ENCODE measurements around the gene SH3RF1.
"Not testable (repeated sequence)": the region's sequence is repeated elsewhere in the genome, so short reads cannot be mapped to it uniquely, and the experiment has no call there.

The SH3RF1 gene

DNA sequence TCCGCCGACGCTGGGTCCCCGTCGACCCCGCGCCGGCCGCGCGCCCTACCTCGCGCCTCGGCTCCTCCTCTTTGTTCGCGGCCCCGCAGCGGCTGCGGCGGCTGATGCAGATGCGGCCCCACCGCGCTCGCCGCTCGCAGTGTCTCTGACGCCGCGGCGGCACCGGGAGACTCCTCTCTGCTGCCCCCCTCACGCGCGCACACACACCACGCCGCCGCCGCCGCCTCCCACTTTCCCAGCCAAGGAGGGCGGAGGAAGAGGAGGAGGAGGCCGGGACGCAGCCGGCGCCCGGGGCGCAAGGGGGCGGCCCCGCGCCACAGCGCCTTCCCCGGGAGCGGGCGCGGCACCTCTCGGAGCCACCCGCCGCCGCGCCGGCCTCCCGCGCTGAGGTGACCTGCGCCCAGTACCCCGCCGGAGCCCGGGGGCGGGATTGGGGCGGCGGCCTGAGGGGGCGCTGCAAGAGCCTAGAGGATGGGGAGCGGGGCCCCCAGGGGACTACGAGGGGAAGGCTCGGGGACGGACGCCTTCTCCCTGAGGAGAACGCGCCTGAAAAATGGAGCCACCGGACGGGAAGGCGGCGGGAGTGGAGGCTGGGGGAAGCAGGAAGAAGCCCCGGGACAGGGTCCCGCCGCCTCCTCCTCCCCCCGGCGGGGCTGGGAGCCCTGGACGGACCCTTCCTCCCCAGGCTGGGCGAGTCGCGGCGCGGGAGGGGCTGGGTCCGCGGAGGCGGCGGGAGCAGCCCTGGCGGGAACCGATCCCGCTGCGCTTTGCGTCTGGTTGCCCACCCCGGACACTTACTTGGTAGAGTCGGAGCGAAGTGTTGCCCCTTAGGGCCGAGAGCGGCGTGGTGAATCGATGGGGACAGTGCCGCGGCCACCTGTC lies at the start of gene SH3RF1:
TSS of gene SH3RF1 (minus strand) at position 147 of the 882 bp plus-strand sequence. CDS start 1,744 bp downstream, outside the sequence.
- no peak for DNase-seq

DNA sequence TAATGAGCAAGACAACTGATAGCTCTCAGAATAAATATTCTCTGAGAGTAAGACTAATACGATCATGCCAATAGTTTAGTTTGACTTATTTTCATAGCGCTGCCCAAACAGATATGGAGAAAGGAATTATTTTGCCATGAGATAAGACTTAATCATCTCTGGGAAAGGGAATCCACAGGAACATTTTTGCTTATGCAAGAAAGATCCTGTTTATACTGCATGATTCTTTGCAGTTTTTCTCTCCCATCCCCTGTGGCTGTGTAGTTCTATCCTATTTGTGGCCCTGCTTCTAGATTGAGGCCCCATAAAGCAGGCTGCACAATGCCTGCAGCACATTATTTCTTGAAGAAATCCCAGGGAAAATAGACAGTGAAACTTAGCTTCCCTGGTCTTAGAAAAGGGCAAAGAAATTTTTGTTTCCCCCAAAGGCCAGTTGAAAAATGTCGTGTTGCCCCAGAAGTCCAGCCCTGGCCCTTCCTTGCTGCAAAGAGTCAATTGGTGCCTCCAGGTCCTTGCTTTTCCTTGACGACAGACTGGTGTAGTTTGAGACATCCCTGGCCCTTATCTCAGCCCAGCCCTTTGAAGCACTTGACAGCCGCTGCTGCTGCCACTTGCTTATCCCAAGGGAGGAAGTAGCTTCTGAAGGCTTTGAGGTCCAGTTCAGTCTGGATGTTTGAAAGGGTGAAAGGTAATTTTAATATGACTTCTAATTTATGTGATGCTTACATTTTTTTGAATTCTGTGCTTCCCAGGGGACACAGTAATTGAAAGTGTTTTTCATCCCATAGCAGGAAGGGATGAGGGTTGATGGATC lies 45.0 kb upstream of the SH3RF1 start:
- DNase-seq: no peak

DNA sequence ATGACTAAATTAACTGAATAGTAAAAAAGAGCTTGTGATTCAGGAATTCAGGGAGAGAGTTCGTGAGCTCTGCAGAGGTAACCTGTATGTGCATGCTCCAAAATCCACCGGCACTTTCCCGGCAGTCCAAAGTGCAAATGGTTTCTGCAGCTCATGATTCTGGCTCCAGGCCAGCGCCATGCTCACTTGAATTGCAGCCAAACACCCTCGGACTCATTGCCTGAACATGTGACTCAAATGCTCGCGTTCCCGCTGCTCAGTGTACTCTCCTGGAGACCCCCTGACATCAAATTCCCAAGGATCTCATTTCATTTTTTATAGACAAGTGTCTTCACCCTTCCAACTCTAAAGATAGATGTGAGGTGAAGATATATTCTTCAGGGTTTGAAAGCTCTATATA lies 44.1 kb upstream of the SH3RF1 start:
- DNase-seq: no peak

DNA sequence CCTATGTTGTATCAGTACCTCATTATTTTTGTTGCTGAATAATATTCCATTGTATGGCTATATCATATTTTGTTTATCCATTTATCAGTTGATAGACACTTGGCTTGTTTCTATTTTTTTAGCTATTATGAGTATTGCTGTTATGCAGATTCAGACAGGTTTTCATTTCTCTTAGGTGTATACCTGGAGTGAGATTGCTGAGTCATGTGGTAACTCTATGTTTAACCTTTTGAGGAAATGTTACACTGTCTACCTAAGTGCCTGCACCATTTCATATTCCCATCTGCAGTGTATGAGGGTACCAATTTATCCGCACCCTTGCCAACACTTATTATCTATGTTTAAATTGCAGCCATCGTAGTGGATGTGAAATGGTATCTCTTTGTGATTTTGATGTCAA lies 43.0 kb upstream of the SH3RF1 start:
- DNase-seq: no peak

DNA sequence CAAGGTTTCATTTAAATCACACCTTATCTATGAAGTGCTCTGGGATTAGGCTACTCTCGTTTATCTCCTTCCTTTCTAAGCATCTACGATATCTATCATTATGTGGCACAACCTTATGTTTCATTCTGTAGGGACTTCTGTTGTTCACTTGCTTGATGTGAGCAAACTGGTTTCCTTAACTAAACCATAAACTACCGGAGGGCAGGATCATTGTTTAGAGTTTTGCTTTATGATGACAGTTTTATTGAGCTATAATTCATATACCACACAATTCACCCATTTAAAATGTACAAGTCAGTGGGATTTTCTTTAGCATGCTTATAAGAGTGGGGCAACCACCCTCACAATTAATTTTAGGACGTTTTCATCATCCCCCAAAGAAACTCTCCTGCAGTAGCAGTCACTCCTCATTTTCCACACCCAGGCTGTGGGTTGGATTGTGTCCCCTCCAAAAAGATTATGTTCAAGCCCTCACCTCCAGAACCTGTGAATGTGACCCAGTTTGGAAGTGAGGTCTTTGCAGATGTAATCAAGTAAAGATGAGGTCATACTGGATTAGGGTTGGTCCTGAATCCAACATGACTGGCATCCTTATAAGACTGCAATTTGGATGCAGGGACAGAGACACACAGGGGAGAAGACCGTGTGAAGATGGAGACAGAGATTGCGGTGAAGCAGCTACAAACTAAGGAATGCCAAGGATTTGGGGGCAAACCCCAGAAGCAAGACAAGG lies 42.1 kb upstream of the SH3RF1 start:
- no peak for DNase-seq

DNA sequence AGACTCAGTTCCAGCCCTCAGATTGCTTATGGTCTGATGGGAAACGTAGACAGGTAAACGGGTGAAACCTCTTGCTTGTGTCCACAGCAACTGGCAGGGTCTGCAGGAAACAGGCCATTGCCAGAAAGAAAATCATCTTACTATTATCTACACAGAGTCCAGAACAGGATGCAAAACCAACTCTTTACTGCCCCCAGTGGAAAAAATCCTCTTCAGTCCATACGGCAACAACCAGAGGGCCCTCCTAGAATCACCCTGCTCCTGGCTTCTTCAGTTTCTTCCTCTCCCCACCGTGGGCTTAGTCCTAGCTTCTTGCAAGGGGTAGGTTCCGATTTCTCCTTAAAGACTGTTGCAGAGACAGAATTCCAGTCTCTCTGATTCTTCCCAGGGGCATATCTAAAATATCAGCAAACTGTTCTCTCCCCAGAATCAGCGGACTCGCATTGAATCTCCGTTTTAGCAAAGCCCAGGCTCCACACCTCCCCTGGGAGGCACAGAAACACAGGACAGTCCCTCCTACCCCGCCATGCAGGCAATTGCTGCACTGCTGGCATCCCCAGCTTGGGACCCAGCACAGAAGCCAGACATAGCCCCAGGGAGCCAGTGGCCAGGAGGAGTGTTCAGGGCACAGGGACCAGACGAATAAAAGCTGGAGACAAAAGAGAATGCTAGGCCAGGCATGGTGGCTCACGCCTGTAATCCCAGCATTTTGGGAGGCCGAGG lies 41.0 kb upstream of the SH3RF1 start:
- no peak for DNase-seq

DNA sequence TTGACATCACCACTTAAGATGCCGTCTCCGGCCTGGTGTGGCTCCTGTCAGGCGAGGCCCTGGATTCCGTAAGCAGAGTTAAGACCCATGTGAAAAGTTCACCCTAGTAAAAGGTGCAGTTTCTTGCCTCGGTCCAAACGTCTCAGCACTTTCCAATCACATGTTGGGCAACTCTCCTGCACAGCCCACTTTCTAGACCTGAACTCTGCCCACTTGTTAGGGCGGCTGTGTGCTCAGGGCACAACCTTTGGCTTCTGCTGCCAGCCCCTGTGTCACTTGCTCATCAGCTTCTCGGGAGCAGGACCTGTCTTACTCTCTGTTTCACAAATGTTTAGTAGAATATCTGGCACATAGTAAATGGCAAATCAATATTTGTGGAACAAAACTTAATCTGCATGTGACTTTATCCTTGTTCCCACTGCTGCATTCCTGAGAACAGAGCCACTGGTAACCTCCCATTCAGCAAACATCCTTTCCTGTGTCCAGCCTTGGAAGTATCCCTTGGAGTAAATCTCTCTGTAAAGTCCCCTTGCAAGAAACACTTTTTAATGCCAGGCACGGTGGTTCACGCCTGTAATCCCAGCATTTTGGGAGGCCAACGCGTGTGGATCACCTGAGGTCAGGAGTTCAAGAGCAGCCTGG lies 38.7 kb upstream of the SH3RF1 start:
- DNase-seq: no peak

DNA sequence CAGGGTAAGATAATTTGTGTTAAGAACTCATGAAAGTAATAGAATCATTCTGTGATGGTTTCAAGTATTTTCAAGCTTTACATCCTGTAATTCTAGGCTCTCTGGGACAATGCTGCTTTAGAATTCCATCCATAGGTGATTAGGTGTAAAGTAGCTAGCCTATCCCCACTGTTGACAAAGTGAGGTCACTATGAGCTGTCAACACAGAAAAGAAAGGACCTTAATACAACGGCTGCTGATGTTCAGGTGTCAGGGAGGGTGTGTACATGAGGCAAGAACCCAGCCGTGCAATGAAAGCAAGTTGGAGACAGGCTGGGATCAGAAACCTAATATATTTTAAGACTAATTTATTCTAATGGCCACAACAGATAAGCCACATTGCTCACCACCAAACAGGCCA lies 36.8 kb upstream of the SH3RF1 start:
- no peak for DNase-seq

DNA sequence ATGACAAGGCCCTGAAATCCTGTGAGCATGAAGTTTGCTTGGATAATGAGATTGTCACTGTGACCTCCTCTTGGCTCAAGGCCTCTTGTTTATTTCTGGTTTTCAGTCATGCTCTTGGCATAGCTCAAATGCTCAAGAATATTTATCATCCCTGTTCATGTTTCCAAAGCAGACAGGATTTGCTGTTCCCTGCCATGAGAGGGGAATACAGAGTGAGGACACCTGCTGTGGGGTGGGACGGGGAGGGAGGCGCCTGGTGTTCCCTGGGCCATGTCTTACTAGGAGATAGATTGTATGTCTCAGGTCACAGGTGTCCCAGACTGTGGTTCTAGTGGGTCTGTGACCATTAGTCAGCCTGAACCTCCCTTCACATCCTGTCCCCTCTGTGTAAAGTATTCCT lies 34.9 kb upstream of the SH3RF1 start:
- DNase-seq: no peak

DNA sequence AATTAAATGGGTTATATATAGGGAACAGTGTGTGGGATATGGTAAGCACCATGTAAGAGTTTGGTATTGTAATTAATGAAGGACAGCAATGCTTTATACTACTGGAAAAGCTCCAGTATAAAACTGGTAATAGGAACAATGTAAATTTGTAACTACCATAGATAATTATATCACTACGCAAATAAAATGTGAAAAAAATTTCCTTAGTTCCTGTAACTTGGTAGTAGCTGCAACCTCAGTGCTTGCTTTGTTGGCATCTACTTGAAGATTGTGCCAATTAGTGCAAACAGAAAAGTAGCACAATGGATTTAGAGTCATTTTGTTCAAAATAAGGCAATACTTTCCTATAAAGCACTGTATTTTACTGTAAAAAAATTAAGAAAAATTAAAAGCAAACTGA lies 34.4 kb upstream of the SH3RF1 start:
- DNase-seq: no peak

DNA sequence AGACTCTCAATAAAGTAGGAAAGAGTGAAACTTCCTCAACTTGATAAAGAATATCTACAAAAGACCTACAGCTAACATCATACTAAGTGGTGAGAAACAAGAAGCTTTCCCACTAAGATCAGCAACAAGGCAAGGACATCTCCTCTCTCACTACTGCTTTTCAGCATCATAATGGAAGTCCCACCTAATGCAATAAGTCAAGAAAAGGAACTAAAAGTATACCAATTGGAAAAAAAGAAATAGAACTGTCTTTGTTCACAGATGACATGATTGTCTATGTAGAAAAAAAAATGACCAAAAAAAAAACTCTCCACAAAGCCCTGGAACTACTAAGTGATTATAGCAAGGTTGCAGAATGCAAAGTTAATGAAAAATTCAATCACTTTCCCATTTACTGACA lies 25.1 kb upstream of the SH3RF1 start:
- no peak for DNase-seq

DNA sequence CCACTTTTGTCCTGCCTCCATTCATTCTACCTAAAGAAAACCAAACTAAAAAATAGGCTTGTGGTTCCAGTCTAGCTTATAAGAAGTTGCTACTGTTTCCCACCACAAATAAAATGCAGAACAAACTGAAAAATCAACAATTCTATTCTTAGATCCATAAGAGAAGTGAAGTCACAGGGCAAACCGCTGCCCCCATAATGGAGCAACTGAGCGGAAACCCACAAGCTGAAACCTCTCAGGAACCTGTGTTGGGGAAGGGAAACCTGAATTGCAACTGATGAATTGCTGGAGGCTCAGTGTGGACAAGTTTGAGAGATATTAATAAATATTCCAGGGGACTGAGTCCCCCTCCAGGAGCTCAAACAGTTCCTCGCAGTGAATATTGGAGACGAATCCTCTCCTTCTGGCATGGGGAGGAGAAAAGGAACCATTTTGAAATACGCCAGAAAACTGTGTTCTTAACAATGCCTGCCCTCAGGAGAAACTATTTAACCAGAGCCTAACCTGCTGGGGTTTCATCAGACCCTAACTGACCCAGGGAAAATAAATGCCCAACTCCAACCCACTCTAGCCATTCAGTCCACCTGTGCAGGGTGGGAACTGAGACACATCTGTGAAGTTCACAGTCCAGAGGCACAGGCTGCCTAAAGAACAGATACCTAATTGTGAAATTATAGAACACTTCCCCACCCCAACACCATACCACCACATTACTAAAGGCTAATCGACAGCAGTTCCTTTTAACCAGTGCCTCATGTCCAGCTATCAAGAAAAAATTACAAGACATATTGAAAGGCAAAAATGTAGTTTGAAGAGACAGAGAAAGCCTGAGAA lies 22.8 kb upstream of the SH3RF1 start:
- no peak for DNase-seq

DNA sequence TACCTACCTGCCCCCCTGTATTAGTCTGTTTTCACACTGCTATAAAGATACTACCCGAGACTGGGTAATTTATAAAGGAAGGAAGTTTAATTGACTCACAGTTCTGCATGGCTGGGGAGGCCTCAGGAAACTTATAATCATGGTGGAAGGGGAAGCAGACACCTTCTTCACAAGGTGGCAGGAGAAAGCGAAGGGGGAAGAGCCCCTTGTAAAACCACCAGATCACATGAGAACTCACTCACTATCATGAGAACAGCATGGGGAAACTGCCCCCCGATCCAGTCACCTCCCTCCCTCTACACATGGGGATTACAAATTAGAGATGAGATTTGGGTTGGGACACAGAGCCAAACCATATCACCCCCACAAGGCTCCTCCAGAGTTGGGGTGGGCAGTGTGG lies 17.2 kb upstream of the SH3RF1 start:
- DNase-seq: not testable (repeated sequence)

DNA sequence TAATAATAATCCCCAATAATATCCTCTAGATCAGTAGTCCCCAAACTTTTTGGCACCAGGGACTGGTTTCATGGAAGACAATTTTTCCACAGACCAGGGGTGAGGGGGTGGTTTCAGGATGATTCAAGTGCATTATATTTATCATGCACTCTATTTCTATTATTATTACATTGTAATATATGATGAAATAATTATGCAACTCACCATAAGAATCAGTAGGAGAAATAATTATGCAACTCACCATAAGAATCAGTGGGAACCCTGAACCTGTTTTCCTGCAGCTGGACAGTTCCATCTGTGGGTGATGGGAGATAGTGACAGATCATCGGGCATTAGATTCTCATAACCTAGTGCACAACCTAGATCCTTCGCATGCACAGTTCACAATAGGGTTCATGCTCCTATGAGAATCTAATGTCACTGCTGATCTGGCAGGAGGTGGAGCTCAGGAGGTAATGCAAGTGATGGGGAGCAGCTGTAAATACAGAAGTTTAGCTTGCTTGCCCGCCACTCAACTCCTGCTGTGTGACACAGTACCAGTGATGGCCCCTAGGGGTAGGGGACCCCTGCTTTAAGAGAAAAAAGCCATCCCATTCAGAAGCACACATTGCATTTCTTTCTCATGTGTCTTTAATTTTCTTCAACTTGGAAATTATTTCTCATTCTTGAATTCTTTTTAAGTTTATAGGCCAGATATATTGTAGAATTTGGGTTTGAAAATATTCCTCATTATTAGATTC lies 16.0 kb upstream of the SH3RF1 start:
- no peak for DNase-seq

DNA sequence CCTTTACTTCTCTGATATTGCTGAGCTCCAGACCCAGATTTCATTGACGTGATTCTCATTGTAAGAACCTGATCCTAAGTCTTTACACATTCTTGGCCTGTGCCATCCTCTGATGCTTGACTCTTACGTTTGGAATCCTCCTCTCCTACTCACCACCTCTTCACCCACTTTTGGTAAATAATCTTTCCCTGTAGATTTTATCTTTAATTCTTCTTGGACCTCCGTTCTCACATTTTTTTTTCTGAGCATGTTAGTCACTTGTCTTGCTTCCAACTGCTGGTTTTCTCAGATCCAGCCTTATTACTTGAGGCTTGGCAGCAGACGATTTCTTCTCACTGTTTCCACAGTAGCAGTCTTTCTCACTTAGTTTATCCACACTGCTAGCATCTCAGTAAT lies 12.4 kb upstream of the SH3RF1 start:
- DNase-seq: no peak

DNA sequence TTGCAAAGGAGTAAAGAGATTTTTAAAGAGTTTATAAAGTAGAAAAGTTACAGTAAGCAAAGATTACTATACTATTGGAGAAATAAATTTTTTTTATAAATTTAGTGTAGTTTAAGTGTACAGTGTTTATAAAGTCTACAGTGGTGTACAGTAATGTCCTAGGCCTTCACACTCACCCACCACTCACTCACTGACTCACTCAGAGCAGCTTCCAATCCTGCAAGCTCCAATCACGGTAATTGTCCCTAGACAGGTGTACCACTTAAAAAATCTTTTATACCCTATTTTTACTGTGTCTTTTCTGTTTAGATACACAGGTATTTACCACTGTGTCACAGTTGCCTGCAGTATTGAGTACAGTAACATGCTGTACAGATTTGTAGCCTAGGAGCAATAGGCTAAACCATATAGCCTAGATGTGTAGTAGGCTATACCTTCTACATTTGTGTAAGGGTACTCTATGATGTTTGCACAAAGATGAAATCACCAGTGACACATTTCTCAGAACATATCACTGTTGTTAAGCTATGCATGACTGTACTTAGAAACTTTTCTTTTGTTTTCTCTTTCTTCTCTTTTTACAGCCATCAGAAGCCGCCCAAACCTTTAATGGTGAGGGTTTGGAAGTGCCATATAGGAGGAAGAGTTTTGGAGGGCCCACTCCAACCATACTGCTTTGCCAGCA lies 11.8 kb upstream of the SH3RF1 start:
- no peak for DNase-seq

DNA sequence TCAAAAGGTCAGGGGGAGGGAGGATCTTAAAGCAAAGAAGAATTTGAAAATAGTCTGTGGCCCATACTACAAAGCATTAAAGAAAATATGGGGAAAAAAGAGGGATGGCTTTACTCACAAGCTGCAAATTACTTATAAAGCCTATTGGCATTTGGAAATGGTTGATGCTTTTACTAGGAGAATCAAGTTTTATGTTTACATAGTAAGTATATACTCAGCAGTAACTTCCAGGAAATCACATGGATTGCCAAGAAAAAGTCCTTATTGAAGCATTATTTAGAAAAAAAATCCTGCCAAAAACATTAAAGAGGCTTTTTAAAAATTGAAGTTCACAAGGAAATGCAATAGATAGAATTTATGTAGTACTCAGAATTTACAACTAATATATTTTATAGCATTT lies 8.4 kb upstream of the SH3RF1 start:
- DNase-seq: no peak

DNA sequence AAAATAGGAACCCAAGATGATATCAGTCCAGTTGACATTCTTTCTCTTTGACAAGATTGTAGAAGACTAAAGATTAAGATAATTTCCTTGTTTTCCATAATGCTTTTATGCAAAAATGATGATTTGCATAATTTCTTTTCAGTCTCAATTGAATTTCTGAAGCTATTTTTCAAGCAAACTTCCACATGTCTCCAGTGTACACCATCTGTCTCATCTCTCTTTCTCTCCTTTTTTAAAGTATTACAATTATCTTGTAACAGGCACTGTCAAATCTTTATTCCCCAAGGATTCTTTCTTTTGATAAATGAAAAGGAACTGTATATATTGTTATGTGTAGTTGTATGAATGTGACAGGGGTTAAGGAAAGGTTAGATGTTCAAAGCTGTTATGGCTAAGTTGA lies 7.9 kb upstream of the SH3RF1 start:
- DNase-seq: no peak

DNA sequence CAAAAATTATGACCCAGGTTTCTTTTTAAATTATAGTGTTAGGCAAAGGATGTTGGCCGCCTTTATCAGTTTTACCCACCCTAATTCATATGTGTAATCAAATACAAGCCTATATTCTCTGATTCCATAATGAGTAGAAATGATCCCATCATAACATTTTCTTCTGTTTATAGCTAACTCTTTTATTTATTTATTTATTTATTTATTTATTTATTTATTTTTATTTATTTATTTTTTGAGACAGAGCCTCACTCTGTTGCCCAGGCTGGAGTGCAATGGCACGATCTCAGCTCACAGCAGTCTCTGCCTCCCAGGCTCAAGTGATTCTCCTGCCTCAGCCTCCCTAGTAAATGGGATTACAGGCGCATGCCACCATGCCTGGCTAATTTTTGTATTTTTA lies 7.1 kb upstream of the SH3RF1 start:
- not testable (repeated sequence) for DNase-seq

DNA sequence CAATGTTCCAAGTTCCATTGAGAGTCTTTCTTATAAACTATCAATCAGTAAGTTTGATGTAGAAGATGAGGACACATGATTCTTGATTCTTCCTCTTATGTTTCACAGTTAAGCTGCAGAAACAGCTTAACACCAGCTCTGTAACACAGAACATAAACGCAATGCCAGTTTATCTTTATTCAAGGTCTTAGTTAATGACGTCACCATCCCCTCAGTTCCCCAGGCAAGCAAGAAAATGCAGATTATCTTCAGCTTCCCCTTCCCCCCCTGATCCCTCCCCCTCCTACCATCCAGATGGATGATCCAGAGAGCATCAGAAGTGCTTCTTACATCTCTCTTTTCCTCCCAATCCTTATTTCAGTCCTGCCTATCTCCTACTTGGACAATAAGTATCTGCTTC lies 4.4 kb upstream of the SH3RF1 start:
- no peak for DNase-seq

All from NK-92 treated with Interleukin-12 subunit alpha and Interleukin-12 subunit beta, amount 100 ng/mL, for 24 hours (cell line).